HG02973 (cell line): ENCODE results near the gene CD63.

Experiments
- ATAC-seq: cut with Tn5 transposase; IDR thresholded peaks from one replicate; pipeline ENCODE4 v1.9.1; 2021; ENCODE audit warnings: moderate library complexity; ENCODE audit not compliant: unreplicated experiment

Gene CD63

GRCh38 chr12:55692631-55693322 lies 36.0 kb downstream of the CD63 start:
- no peak for ATAC-seq

DNA sequence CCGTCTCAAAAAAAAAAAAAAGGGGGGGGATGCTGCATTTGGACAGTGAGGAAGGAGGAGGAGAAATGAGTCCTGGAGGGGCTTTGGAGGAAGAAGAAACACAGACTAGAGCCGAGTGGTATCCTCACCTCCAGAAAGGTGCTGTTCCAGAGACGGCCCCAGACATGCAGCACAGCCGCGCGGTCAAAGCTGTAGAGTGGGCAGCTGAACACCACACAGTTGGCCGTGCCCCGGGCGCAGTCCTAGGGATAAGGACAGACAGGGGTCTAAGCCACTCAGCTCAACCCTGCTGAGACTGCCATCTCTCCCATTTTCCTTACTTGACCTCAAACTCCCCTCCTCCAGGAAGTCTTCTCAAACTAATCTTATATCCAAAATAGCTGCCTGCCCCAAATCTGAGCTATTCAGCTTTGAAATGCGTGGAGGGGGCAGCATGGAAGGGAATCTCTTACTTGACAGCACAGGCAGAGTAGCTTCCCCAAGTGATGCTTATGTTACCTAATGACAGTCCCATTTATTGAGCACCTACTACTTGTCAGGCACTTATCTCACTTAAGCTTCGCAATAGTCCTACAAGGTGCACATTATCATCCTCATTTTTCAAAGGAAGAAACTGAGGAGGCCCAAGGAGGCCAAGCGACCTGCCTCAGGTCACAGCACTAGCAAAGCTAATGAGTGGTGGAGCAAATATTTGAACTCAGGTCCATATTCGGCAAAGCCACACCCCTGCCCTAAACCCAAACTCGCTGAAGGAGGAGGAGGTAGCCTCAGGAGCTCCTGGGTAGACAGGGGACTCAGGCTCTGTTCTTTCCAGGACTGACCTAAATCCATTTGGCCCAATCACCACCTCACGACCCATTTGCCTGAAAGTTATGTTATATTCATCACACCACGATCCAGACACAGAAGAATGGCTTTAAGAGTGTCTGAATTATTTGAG lies 39.8 kb downstream of the CD63 start:
- ATAC-seq = no peak

DNA sequence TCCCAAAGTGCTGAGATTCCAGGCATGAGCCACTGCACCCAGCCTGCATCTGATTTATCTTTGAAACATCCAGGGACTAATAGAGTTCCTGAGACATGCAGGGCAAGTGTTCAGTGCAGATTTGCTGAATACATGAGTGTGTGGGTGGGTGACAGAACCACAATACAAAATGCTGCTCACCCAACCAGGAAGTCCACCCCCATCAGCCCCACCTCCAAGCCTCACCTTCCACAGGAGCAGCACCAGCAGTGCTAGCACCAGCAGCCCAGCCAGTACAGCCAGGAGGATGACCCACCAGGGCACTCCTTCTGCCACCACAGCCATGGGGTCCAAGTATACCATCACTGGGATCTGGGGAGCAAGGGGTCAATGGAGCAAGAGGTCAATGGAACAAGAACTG lies 41.1 kb downstream of the CD63 start:
- ATAC-seq = no peak

DNA sequence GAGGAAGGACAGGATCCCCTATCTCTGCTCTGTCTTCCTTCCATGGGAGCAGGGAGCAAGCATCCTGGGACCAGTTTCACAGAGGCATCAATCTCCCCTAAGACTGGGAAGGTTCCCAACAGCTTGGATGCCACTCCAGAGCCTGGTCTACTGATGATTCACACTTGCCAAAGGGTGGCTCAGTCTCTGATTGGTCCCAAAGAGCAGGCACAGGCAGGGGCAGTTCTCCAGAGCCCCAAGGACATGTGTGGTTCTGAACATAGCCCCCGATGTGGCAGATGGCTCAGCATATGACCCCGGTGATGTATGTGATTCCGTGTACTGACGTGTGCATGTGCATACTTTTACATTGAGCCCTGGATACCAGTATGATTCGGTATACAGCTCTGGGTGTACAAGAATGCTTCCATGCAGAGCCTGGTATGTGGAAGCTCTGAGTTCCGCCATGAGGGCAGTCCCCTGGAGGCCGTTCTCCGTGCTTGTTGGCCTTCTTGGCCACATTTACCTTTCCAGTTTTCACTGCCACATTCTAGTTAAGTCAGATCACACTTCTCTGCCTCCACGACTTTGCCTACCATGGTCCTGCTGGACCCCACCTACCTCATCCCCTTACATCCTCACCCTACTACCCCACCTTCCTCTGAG lies 42.3 kb downstream of the CD63 start:
- ATAC-seq = no peak

GRCh38 chr12:55685671-55686070 lies 43.1 kb downstream of the CD63 start:
- no peak for ATAC-seq

DNA sequence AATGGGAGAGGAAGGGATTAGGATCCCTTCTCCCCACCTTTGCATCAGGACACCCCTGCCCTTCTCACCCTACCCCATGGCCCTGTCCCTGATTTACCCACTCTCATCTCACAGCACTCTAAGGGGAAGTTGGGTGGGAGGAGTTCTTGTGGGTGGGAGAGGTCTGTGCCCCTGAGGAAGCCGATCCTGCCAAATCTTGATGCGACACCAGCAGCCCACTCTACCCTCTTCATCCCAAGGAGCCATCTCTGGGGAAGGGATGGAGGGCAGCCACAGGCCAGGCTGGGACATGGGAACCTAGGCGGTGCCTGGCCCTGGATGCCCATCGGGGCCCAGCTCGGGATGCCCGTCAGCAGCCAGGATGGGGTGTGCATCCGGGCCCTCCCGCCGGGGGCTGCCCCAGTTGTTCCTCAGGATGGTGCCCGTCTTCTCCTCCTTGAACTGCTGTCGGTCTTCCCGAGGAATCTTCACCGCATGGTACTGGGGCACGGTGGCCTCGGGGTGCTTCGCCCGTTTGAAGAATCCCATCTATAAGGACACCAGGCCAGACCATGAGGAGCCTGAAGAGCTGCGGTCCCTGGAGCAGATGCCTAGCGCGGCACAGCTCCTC lies 43.9 kb downstream of the CD63 start:
- no peak for ATAC-seq

DNA sequence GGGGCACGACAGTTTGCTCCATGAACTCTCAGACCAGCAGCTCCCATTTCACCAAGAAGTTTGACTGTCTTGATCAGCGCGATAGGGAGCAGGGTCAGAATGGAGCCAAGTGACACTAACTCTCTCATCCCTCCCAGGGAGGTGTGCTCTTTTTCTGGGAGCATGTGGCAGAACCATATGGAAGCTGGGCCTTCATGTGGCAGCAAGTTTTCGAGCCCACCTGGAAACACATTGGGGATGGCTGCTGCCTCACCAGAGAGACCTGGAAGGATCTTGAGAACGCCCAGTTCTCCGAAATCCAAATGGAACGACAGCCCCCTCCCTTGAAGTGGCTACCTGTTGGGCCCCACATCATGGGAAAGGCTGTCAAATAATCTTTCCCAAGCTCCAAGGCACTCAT lies 45.1 kb downstream of the CD63 start:
- ATAC-seq = no peak

- ATAC-seq = no peak
Observed at GRCh38 chr12:55682087-55682796, 46.6 kb downstream of the CD63 start.

GRCh38 chr12:55681142-55682077 lies 47.4 kb downstream of the CD63 start:
- ATAC-seq = no peak

GRCh38 chr12:55679691-55680090 lies 49.1 kb downstream of the CD63 start:
- no peak for ATAC-seq

DNA sequence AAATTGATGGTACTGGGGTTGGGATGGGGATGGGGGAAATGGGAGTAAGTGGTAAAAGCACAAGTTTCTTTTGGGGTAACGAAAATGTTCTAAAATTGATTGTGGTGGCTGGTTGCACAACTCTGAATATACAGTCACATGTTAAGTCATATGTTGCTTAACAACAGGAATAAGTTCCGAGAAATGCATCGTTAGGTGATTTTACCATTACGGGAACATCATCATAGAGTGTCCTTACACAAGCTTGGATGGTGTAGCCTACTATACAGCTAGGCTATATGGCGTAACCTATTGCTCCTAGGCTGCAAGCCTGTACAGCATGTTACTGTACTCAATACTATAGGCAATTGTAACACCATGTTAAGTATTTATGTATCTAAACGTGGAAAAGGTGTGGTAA lies 52.1 kb downstream of the CD63 start:
- no peak for ATAC-seq

DNA sequence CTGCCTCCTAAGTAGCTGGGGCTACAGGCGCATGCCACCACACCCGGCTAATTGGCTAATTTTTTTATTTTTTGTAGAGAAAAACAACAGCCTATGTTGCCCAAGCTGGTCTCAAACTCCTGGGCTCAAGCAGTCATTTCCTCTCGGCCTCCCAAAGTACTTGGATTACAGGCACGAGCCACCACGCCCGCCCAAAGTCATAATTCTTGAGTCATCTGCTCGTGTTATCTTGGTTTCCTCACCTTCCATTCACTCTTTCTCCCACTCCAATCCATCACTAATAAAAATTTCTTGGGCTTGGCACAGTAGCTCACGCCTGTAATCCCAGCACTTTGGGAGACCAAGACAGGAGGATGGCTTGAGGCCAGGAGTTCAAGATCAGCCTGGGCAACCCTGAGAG lies 53.1 kb downstream of the CD63 start:
- ATAC-seq = no peak
